Measurements from ENCODE around the gene KCNQ2.

The KCNQ2 gene

GRCh38 chr20:63428906-63429575 lies 43.4 kb downstream of the KCNQ2 start:
- TF ChIP-seq TAF1 (IDR thresholded peaks at IDR 0.05; ENCODE audit: low read depth) (no peak), MAX (IDR thresholded peaks at IDR 0.05) (no peak), CREB1 (IDR thresholded peaks at IDR 0.05; ENCODE audit: low read depth) (no peak), YY1 (IDR thresholded peaks at IDR 0.05; ENCODE audit: low read depth) (no peak), ZBTB7A (IDR thresholded peaks at IDR 0.05; ENCODE audit: low read depth) (no peak), TCF12 (IDR thresholded peaks at IDR 0.05; ENCODE audit: low read depth) (no peak), USF1 (IDR thresholded peaks at IDR 0.05) (no peak), EP300 (IDR thresholded peaks at IDR 0.05; ENCODE audit: borderline replicate concordance) (no peak), EGR1 (IDR thresholded peaks at IDR 0.05) (no peak), FOXM1 (IDR thresholded peaks at IDR 0.05; ENCODE audit: borderline replicate concordance, low read depth) (no peak)

- no peak for TF ChIP-seq MAX (IDR thresholded peaks at IDR 0.05)
These were observed 44.6 kb downstream of the KCNQ2 start for GRCh38 chr20:63427724-63428330.

GRCh38 chr20:63427206-63427605 lies 45.2 kb downstream of the KCNQ2 start:
- no peak for TF ChIP-seq FOXM1 (IDR thresholded peaks at IDR 0.05; ENCODE audit: borderline replicate concordance, low read depth)
- TF ChIP-seq CEBPB (IDR thresholded peaks at IDR 0.05), result no peak
- TF ChIP-seq EP300 (IDR thresholded peaks at IDR 0.05; ENCODE audit: borderline replicate concordance), result no peak
- no peak for TF ChIP-seq REST (IDR thresholded peaks at IDR 0.05; ENCODE audit: low read depth)
- TF ChIP-seq USF1 (IDR thresholded peaks at IDR 0.05), result no peak
- no peak for TF ChIP-seq YY1 (IDR thresholded peaks at IDR 0.05; ENCODE audit: low read depth)
- no peak for TF ChIP-seq TAF1 (IDR thresholded peaks at IDR 0.05; ENCODE audit: low read depth)
- TF ChIP-seq NFIC (IDR thresholded peaks at IDR 0.05), result no peak
- no peak for TF ChIP-seq TEAD4 (IDR thresholded peaks at IDR 0.05)
- TF ChIP-seq RAD21 (IDR thresholded peaks at IDR 0.05; ENCODE audit: low read depth), result no peak
- TF ChIP-seq MAX (IDR thresholded peaks at IDR 0.05), result no peak
- no peak for TF ChIP-seq CREB1 (IDR thresholded peaks at IDR 0.05; ENCODE audit: low read depth)
- no peak for TF ChIP-seq TCF12 (IDR thresholded peaks at IDR 0.05; ENCODE audit: low read depth)
- TF ChIP-seq EGR1 (IDR thresholded peaks at IDR 0.05), result no peak
- no peak for TF ChIP-seq ZBTB7A (IDR thresholded peaks at IDR 0.05; ENCODE audit: low read depth)

GRCh38 chr20:63425846-63426485 lies 46.5 kb downstream of the KCNQ2 start:
- TF ChIP-seq RAD21 (IDR thresholded peaks at IDR 0.05; ENCODE audit: low read depth) (peak; percentile 14; the same call in 1 of the 2 replicates), MAX (IDR thresholded peaks at IDR 0.05) (no peak), NFIC (IDR thresholded peaks at IDR 0.05) (no peak)

- no peak for TF ChIP-seq TEAD4 (IDR thresholded peaks at IDR 0.05)
- TF ChIP-seq RAD21 (IDR thresholded peaks at IDR 0.05; ENCODE audit: low read depth), result no peak
- no peak for TF ChIP-seq USF1 (IDR thresholded peaks at IDR 0.05)
- TF ChIP-seq NFIC (IDR thresholded peaks at IDR 0.05), result no peak
- no peak for TF ChIP-seq MAX (IDR thresholded peaks at IDR 0.05)
- no peak for TF ChIP-seq TAF1 (IDR thresholded peaks at IDR 0.05; ENCODE audit: low read depth)
- no peak for TF ChIP-seq FOXM1 (IDR thresholded peaks at IDR 0.05; ENCODE audit: borderline replicate concordance, low read depth)
- no peak for TF ChIP-seq ZBTB7A (IDR thresholded peaks at IDR 0.05; ENCODE audit: low read depth)
These were observed 47.8 kb downstream of the KCNQ2 start for GRCh38 chr20:63424613-63425012.

- no peak for TF ChIP-seq TCF12 (IDR thresholded peaks at IDR 0.05; ENCODE audit: low read depth)
- TF ChIP-seq TAF1 (IDR thresholded peaks at IDR 0.05; ENCODE audit: low read depth), result no peak
These were observed 48.7 kb downstream of the KCNQ2 start for GRCh38 chr20:63423751-63424150.

- TF ChIP-seq TCF12 (IDR thresholded peaks at IDR 0.05; ENCODE audit: low read depth), result no peak
- TF ChIP-seq USF1 (IDR thresholded peaks at IDR 0.05), result no peak
- no peak for TF ChIP-seq NFIC (IDR thresholded peaks at IDR 0.05)
- TF ChIP-seq FOXM1 (IDR thresholded peaks at IDR 0.05; ENCODE audit: borderline replicate concordance, low read depth), result no peak
These were observed 49.8 kb downstream of the KCNQ2 start for GRCh38 chr20:63422653-63423052.
